ENCODE data around the gene PROZ. TPM values are rescaled to one million over a fixed set of nuclear protein-coding genes. Genes with fewer than 3 reads are reported as not detected.
"Not testable (repeated sequence)": the region's sequence is repeated elsewhere in the genome, so short reads cannot be mapped to it uniquely, and the experiment has no call there.

Gene PROZ
- total RNA-seq, 1 experiment from 2014 or later: not detected

- H3K9me3 Mint-ChIP-seq; H3K14ac ChIP-seq (ENCODE audit: insufficient read depth, low read length); H3K4me1 Mint-ChIP-seq; H2AFZ ChIP-seq (ENCODE audit: low read length); H4K91ac ChIP-seq (ENCODE audit: insufficient read length, low read depth, low read length); H3K9me3 ChIP-seq (ENCODE audit: control insufficient read depth, low read depth, low read length); H3K23me2 ChIP-seq (ENCODE audit: insufficient read length, low read depth, low read length, poor library complexity, severe bottlenecking); H3T11ph ChIP-seq (ENCODE audit: low read length); H2BK12ac ChIP-seq (ENCODE audit: insufficient read length, low read depth, low read length); H3K4me1 ChIP-seq (ENCODE audit: insufficient read depth, low read length); H3K27ac ChIP-seq (ENCODE audit: insufficient read length, low read depth, low read length); H3K36me3 Mint-ChIP-seq (ENCODE audit: insufficient read depth in 1 of 3, low read depth in 3 of 3); H3K4me3 Mint-ChIP-seq; H4K5ac ChIP-seq (ENCODE audit: insufficient read length, low read depth, low read length); H3K79me1 ChIP-seq (ENCODE audit: insufficient read depth, low read depth, low read length, poor library complexity, severe bottlenecking); H3K23ac ChIP-seq (ENCODE audit: insufficient read length, low read depth, low read length); H2BK20ac ChIP-seq (ENCODE audit: low read depth, low read length, poor library complexity, severe bottlenecking); H2BK15ac ChIP-seq (ENCODE audit: low read depth, low read length); H3K56ac ChIP-seq (ENCODE audit: insufficient read length, low read depth, low read length); H4K20me1 ChIP-seq (ENCODE audit: control insufficient read depth, insufficient read depth, insufficient read length); DNase-seq; H4K8ac ChIP-seq (replicated peaks; ENCODE audit: insufficient read length, low read depth, low read length); H3K4ac ChIP-seq (ENCODE audit: low read depth, low read length); H2AK5ac ChIP-seq (ENCODE audit: insufficient read length, low read length); H3K18ac ChIP-seq (ENCODE audit: insufficient read length, low read depth, low read length); H2BK5ac ChIP-seq (ENCODE audit: insufficient read length, low read length); H3K79me2 ChIP-seq (ENCODE audit: insufficient read depth, low read length); H3K4me2 ChIP-seq (ENCODE audit: insufficient read depth, insufficient read length, low read length); H3K27ac Mint-ChIP-seq; H2BK120ac ChIP-seq (ENCODE audit: low read depth, low read length, poor library complexity, severe bottlenecking); H3K9ac ChIP-seq (ENCODE audit: extremely low read depth, insufficient read length, low read length): not testable (repeated sequence)
- WGBS (ENCODE audit: extremely low coverage, insufficient read length, low lambda C conversion rate): no CpG with 5 or more reads among the region's 1 CpG
- peaks cover 29% of the 10 kb centered on the region; the same call in 1 of the 2 replicates for H3K27me3 ChIP-seq (ENCODE audit: insufficient read depth, low read length)
- peaks cover 36% of the 10 kb centered on the region for H3K27me3 Mint-ChIP-seq (ENCODE audit: low read depth)
Measured at GRCh38 chr13:113112475-113112874, 46.0 kb upstream of the PROZ start.

All from H9 (cell line).